Stimulated activated CD4-positive, alpha-beta T cell treated with anti-CD3 and anti-CD28 coated beads, Interleukin-4, amount 100 ng/mL, for 1 hour (primary cell): ENCODE measurements around the gene BCL3.

ENCODE experiments used
- DNase-seq: peaks from one replicate; pipeline ENCODE4 v3.0.0-alpha.2; 2020

BCL3 gene

GRCh38 chr19:44722131-44723121, 26.1 kb upstream of the BCL3 start:
- no peak for DNase-seq

- DNase-seq, result no peak
Measured at GRCh38 chr19:44723299-44723951, 25.1 kb upstream of the BCL3 start.

GRCh38 chr19:44723952-44724319, 24.6 kb upstream of the BCL3 start:
- peak; percentile 74 for DNase-seq

- no peak for DNase-seq
Measured at GRCh38 chr19:44725251-44725650, 23.3 kb upstream of the BCL3 start.

- DNase-seq, result no peak
Measured at GRCh38 chr19:44725684-44726083, 22.8 kb upstream of the BCL3 start.

GRCh38 chr19:44726465-44726864, 22.0 kb upstream of the BCL3 start:
- no peak for DNase-seq

GRCh38 chr19:44728178-44728577, 20.3 kb upstream of the BCL3 start:
- DNase-seq, result no peak

- DNase-seq, result no peak
Measured at GRCh38 chr19:44729516-44730033, 18.9 kb upstream of the BCL3 start.

GRCh38 chr19:44731081-44731480, 17.4 kb upstream of the BCL3 start:
- DNase-seq, result no peak

GRCh38 chr19:44731622-44732021, 16.9 kb upstream of the BCL3 start:
- no peak for DNase-seq

- no peak for DNase-seq
Measured at GRCh38 chr19:44732235-44733014, 16.1 kb upstream of the BCL3 start.

GRCh38 chr19:44734357-44734756, 14.2 kb upstream of the BCL3 start:
- DNase-seq, result no peak

- no peak for DNase-seq
Measured at GRCh38 chr19:44735011-44735410, 13.5 kb upstream of the BCL3 start.

GRCh38 chr19:44737238-44738071, 11.1 kb upstream of the BCL3 start:
- no peak for DNase-seq

GRCh38 chr19:44738136-44738535, 10.4 kb upstream of the BCL3 start:
- DNase-seq, result no peak

- DNase-seq, result no peak
Measured at GRCh38 chr19:44738603-44739558, 9.6 kb upstream of the BCL3 start.

- DNase-seq, result no peak
Measured at GRCh38 chr19:44740351-44740824, 8.1 kb upstream of the BCL3 start.

- no peak for DNase-seq
Measured at GRCh38 chr19:44741258-44741731, 7.2 kb upstream of the BCL3 start.

- no peak for DNase-seq
Measured at GRCh38 chr19:44741841-44742329, 6.6 kb upstream of the BCL3 start.

GRCh38 chr19:44742330-44743061, 6.0 kb upstream of the BCL3 start:
- no peak for DNase-seq
